Measurements from ENCODE around the gene HNRNPUL1.
"Not testable (repeated sequence)": the region's sequence is repeated elsewhere in the genome, so short reads cannot be mapped to it uniquely, and the experiment has no call there.

The HNRNPUL1 gene

GRCh38 chr19:41263850-41264580 lies at the start of gene HNRNPUL1:
Gene HNRNPUL1 (plus strand): TSS chr19:41264372. CDS start chr19:41264504, 132 bp downstream.
- peak; percentile 99 for DNase-seq

- DNase-seq, result no peak
Measured at GRCh38 chr19:41217741-41218140, 46.4 kb upstream of the HNRNPUL1 start.

- DNase-seq, result no peak
Measured at GRCh38 chr19:41218249-41218614, 45.9 kb upstream of the HNRNPUL1 start.

GRCh38 chr19:41218615-41219507 lies 45.3 kb upstream of the HNRNPUL1 start, which contains the start of gene AXL:
Gene AXL (plus strand): TSS chr19:41219223. CDS start chr19:41219393, 170 bp downstream.
- DNase-seq, result no peak

GRCh38 chr19:41219924-41220567 lies 44.1 kb upstream of the HNRNPUL1 start:
- no peak for DNase-seq

- DNase-seq, result no peak
Measured at GRCh38 chr19:41220811-41221210, 43.4 kb upstream of the HNRNPUL1 start.

- no peak for DNase-seq
Measured at GRCh38 chr19:41221514-41222205, 42.5 kb upstream of the HNRNPUL1 start.

DNA sequence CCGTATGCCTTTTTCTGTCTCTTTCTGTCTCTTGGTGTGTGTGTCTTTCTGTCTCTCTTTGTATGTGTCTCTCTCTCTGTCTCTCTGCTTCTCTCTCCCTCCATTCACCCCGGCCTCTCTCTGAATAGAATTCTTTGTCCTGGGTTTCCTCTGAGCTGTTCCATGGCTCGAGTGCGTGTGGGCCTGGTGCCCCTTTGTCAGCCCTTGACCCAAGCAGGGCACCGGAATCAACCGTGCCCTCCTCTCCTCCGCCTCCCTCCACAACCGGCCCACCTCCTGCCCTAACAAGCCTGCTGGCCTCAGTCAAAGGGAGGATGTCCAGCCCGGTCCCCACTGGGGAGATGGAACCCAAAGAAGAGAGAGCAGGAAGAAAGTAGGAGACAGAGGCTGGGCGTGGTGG lies 41.9 kb upstream of the HNRNPUL1 start:
- no peak for DNase-seq

GRCh38 chr19:41223431-41224234 lies 40.5 kb upstream of the HNRNPUL1 start:
- no peak for DNase-seq

DNA sequence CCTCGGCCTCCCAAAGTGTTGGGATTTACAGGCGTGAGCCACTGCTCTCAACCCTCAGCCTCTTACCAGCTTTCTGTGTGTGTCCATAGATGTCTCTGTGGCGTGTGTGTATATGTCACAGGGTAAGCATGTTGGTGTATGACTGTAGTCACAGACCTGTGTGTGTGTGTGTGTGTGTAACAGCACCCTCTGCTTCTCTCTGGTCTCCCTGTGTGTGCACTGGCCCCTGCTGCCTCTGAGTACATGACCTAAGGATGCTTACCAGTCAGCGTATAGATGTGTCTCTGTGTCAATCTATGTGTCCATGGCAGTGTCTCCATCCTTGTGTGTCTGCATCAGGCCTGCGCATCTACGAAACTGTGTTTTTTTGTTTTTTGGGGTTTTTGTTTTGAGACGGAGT lies 39.5 kb upstream of the HNRNPUL1 start:
- DNase-seq, result no peak

- DNase-seq, result peak; percentile 35
Measured at GRCh38 chr19:41225238-41226052, 38.7 kb upstream of the HNRNPUL1 start.

DNA sequence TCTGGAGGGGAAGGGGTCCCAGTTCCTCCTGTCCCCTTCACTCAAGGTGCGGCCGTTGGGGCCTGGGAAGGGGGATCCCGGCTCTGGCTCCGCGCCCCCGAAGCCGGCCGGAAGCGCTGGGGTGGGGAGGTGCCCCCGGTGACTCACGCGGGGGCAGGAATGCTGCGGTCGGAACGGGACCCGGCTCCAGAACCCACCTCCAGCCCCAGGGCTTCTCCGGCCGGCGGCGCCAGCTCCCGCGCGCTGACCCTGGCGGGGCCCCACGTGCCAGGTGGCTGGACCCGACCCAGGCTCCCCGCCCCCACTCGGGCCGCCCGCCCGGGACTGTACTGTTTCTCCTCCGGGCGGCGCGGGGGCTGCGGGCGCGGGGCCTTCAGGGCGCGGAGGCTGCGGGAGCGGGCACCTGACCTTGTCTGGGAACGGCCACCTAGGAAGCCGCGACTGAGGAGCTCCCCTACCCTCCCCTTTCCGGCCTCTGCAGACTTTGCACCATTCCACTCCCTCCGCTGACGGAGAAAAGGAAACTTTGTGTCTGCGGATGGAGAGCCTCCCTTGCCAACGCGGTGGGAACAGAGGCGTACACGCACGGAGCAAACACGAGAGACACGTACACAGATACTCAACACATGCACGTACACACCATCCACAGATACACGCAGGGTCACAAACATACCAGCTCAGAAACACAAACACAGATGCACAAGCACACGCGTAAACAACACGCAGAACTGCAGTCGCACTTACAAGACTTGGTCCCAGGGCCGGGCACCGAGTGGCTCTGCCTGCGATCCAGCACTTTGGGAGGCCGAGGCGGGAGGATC lies 37.9 kb upstream of the HNRNPUL1 start:
- DNase-seq, result peak; percentile 24

DNA sequence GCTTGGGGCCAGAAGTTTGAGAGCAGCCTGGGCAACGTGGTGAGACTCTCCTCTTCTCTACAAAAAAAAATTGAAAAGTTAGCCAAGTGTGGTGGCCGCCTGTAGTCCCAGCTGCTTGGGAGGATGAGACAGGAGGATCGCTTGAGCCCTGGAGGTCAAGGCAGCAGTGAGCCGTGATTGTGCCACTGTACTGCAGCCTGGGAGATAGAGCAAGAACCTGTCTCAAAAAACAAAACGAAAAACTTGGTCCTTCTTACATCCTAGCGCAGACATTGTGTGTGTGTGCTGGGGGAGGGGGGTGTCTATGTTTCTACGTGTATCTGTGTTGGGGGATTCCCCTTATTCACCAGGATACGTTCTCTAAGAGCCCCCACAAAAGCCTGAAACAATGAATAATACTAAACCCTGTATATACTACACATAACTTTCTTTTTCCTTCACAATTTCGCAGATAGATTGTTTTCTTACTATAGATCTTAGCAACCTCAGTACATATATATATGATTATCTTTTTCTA lies 37.2 kb upstream of the HNRNPUL1 start:
- no peak for DNase-seq

- no peak for DNase-seq
Measured at GRCh38 chr19:41228486-41228885, 35.7 kb upstream of the HNRNPUL1 start.

- not testable (repeated sequence) for DNase-seq
Measured at GRCh38 chr19:41229338-41229737, 34.8 kb upstream of the HNRNPUL1 start.

DNA sequence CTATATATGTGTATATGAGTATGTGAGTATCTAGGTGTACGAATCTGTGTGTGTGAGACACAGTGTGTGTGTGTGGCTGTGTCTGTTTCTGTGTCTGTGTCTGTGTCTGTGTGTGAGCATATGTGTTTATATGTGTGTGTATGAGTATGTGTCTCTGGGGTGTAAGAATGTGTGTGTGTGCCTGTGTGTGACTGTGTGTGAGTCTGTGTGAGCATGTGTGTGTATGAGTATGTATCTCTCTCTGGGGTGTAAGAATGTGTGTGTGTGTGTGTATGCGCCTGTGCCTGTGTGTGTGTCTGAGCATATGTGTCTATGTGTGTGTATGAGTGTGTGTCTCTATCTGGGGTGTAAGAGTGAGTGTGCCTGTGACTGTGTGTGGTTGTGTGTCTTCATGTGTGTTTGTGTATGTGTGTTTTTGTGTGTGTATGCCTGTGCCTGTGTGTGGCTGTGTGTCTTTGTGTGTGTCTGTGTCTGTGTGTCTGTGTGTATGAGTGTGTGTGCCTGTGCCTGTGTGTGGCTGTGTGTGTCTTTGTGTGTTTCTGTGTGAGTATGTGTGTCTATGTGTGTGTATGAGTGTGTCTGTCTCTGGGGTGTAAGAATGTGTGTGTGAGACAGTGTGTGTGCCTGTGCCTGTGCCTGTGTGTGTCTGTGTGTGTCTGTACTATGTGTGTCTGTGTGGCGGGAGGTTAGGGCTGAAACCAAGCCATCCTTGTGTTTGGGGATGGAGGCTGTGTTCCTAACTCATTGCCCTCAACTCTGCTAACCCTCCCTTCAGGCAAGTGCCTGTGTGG lies 33.9 kb upstream of the HNRNPUL1 start:
- no peak for DNase-seq

DNA sequence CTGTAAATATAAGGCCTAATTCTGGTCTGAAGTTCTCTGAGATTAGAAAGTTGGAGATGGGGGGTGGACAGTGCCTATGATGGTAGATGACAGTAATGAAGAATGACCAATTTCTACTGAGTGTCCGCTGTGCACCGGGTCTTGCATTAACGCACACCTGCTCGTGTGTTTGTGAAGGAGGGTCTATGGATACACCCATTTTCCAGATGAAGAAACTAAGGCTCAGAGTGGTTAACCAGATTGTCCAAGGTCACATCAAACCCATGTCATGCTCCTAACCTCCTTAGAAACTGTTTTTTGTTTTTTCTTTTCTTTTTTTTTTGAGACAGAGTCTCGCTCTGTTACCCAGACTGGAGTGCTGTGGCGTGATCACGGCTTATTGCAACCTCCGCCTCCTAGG lies 31.5 kb upstream of the HNRNPUL1 start:
- no peak for DNase-seq

- no peak for DNase-seq
Measured at GRCh38 chr19:41233748-41234240, 30.4 kb upstream of the HNRNPUL1 start.

Measured in activated CD4-positive, alpha-beta T cell treated with anti-CD3 and anti-CD28 coated beads, Interleukin-10, Interleukin-2, amounts not matched to agents 100 ng/mL and 50 ng/mL, durations not matched to agents 16 hours and 8 hours (primary cell).